Measurements from ENCODE around the gene OR52E1. TPM values are rescaled to one million over a fixed set of nuclear protein-coding genes. Genes with fewer than 3 reads are reported as not detected.

Gene OR52E1
- total RNA-seq, 2 donors from 2014 or later, result not detected

- WGBS, result 92% methylated on average over 3 of the region's 3 CpGs
- Histone ChIP-seq H3K27me3 (replicated peaks; ENCODE audit: insufficient read depth) (no peaks in the 10 kb centered on the region), H3K9me3 (no peaks in the 10 kb centered on the region), H3K27ac (no peak within 1 kb of the TSS), H3K36me3 (no peaks in the 10 kb centered on the region), H3K4me1 (replicated peaks) (no peaks in the 10 kb centered on the region), H3K4me3 (no peak within 1 kb of the TSS)
- intact Hi-C loops (cut with DNase I), result no loop called here
- no peak for TF ChIP-seq CTCF (IDR thresholded peaks at IDR 0.05)
- TF ChIP-seq POLR2AphosphoS5 (IDR thresholded peaks at IDR 0.05), result no peak
- TF ChIP-seq POLR2A (IDR thresholded peaks at IDR 0.05), result no peak
- DNase-seq (ENCODE audit: low spot score), result no peak
Measured at GRCh38 chr11:5059391-5059790, 10.0 kb upstream of the OR52E1 start, which contains the start of gene OR52E2. OR52E2 (minus strand) TSS chr11:5059627; CDS start chr11:5059627, 0 bp downstream.

GRCh38 chr11:5065027-5065426 lies 4.3 kb upstream of the OR52E1 start:
- WGBS, result 3% methylated on average over 1 of the region's 1 CpG
- H3K27ac ChIP-seq, result no peak overlapping the region
- TF ChIP-seq POLR2AphosphoS5 (IDR thresholded peaks at IDR 0.05) (no peak), POLR2A (IDR thresholded peaks at IDR 0.05) (no peak), CTCF (IDR thresholded peaks at IDR 0.05) (no peak)
- H3K36me3 ChIP-seq, result no peaks in the 10 kb centered on the region
- no peaks in the 10 kb centered on the region for H3K4me1 ChIP-seq (replicated peaks)
- no peak for DNase-seq (ENCODE audit: low spot score)
- no peaks in the 10 kb centered on the region for H3K27me3 ChIP-seq (replicated peaks; ENCODE audit: insufficient read depth)
- no peaks in the 10 kb centered on the region for H3K9me3 ChIP-seq
- intact Hi-C loops (cut with DNase I), result no loop called here
- no peak overlapping the region for H3K4me3 ChIP-seq

GRCh38 chr11:5071799-5072198 lies 2.4 kb downstream of the OR52E1 start:
- no peak for DNase-seq (ENCODE audit: low spot score)
- Histone ChIP-seq H3K4me3 (no peak overlapping the region), H3K4me1 (replicated peaks) (no peaks in the 10 kb centered on the region), H3K27me3 (replicated peaks; ENCODE audit: insufficient read depth) (no peaks in the 10 kb centered on the region), H3K9me3 (no peaks in the 10 kb centered on the region), H3K36me3 (no peaks in the 10 kb centered on the region), H3K27ac (no peak overlapping the region)
- intact Hi-C loops (cut with DNase I), result no loop called here
- TF ChIP-seq CTCF (IDR thresholded peaks at IDR 0.05) (no peak), POLR2AphosphoS5 (IDR thresholded peaks at IDR 0.05) (no peak), POLR2A (IDR thresholded peaks at IDR 0.05) (no peak)
- 55% methylated on average over 3 of the region's 3 CpGs for WGBS

- Histone ChIP-seq H3K9me3 (no peaks in the 10 kb centered on the region), H3K4me3 (no peak overlapping the region), H3K27ac (no peak overlapping the region), H3K27me3 (replicated peaks; ENCODE audit: insufficient read depth) (no peaks in the 10 kb centered on the region), H3K36me3 (no peaks in the 10 kb centered on the region), H3K4me1 (replicated peaks) (no peaks in the 10 kb centered on the region)
- WGBS, result 81% methylated on average over 2 of the region's 2 CpGs
- DNase-seq (ENCODE audit: low spot score), result no peak
- intact Hi-C loops (cut with DNase I), result no loop called here
- TF ChIP-seq CTCF (IDR thresholded peaks at IDR 0.05) (no peak), POLR2A (IDR thresholded peaks at IDR 0.05) (no peak), POLR2AphosphoS5 (IDR thresholded peaks at IDR 0.05) (no peak)
Measured at GRCh38 chr11:5081405-5081804, 12.0 kb downstream of the OR52E1 start.

GRCh38 chr11:5083602-5084001 lies 14.2 kb downstream of the OR52E1 start:
- no peaks in the 10 kb centered on the region for H3K4me1 ChIP-seq (replicated peaks)
- H3K27ac ChIP-seq, result no peak overlapping the region
- H3K4me3 ChIP-seq, result no peak overlapping the region
- TF ChIP-seq POLR2AphosphoS5 (IDR thresholded peaks at IDR 0.05) (no peak), POLR2A (IDR thresholded peaks at IDR 0.05) (no peak), CTCF (IDR thresholded peaks at IDR 0.05) (no peak)
- H3K27me3 ChIP-seq (replicated peaks; ENCODE audit: insufficient read depth), result no peaks in the 10 kb centered on the region
- no peaks in the 10 kb centered on the region for H3K36me3 ChIP-seq
- DNase-seq (ENCODE audit: low spot score), result no peak
- no peaks in the 10 kb centered on the region for H3K9me3 ChIP-seq
- intact Hi-C loops (cut with DNase I), result no loop called here

Data from prostate gland (tissue), 2 donors.